Progenitor cell of endocrine pancreas (in vitro differentiated cells): ENCODE data around the gene ACTN2. TPM values are rescaled to one million over a fixed set of nuclear protein-coding genes. Genes with fewer than 3 reads are reported as not detected.

ENCODE experiments used
- DNase-seq: peaks from one replicate; pipeline ENCODE4 v3.0.0; 2021; ENCODE audit warnings: low spot score; ENCODE audit not compliant: unreplicated experiment
- H3K27ac Mint-ChIP-seq: 2 replicates; pipeline ENCODE4 v1.8.0; 2021; ENCODE audit warnings: mild to moderate bottlenecking, moderate library complexity, mixed read lengths
- H3K27me3 Mint-ChIP-seq: 2 replicates; pipeline ENCODE4 v1.8.0; 2021; ENCODE audit warnings: mixed read lengths
- H3K36me3 Mint-ChIP-seq: 2 replicates; pipeline ENCODE4 v1.8.0; 2022; ENCODE audit warnings: mixed read lengths; ENCODE audit not compliant: insufficient read depth
- H3K4me1 Mint-ChIP-seq: 2 replicates; pipeline ENCODE4 v1.8.0; 2021; ENCODE audit warnings: low read depth, mixed read lengths
- H3K4me3 Mint-ChIP-seq: 2 replicates; pipeline ENCODE4 v1.8.0; 2021; ENCODE audit warnings: low read depth, mild to moderate bottlenecking, moderate library complexity, mixed read lengths
- H3K9me3 Mint-ChIP-seq: 2 replicates; pipeline ENCODE4 v1.8.0; 2021; ENCODE audit warnings: low read depth, mixed read lengths
- long read RNA-seq: library from polyadenylated mRNA; unstranded; transcript quantifications from one replicate; pipeline ENCODE4 v2.0.0, GENCODE V29; 2020
- total RNA-seq: library from RNA; stranded (reverse); gene quantifications from 2 replicates; pipeline ENCODE4 v1.2.1, GENCODE V29; 2021
- TF ChIP-seq, protein P1 (sequence below): fragments of 200-600 bp; sonication (generic); IDR thresholded peaks from one replicate; pipeline ENCODE4 v1.5.0; 2021; ENCODE audit warnings: antibody characterized with exemption, mild to moderate bottlenecking; ENCODE audit not compliant: unreplicated experiment

The ACTN2 gene
- 0.10 TPM in 1 of 2 replicates, not detected in the other for total RNA-seq
- long read RNA-seq: 0 reads

DNA sequence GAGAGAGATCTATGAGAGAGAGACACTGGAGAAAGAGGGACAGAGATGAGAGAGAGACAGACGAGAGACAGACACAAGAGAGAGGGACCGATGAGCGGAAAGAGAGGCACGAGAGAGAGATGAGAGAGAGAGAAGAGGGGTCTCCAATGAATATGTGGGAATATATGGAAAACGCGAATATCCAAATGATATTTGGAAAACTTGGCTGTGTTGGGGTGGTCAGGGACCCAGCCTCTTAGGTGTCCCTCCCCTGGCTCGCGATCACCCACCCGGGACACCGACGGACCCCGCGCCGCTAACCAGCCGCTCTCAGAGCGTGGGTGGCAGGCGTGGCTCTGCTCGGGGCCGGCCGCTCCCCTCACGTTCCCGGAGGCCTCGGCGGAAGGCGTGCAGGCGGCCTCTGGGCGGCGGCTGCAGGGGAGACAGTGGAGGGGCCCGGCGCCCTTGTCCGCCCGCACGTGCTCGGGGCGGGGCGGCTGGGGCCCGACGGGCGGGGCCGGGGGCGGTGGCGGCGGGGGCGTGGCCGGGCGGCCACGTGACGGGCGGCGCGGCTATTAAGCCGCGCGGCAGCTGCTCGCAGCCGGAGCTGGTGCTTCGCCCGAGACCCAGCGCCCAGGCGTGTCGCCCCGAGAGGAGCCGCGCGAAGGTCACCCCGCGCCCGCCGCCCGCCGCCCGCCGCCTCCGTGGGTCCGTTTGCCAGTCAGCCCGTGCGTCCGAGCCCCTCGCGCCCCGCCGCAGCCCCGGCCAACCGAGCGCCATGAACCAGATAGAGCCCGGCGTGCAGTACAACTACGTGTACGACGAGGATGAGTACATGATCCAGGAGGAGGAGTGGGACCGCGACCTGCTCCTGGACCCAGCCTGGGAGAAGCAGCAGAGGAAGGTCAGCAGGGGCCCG lies at the start of gene ACTN2:
ACTN2 (plus strand) TSS at position 583 of the 898 bp plus-strand sequence; CDS start at position 758, 175 bp downstream.
- Mint-ChIP-seq H3K4me1 (no peaks in the 10 kb centered on the region), H3K36me3 (peaks cover 4% of the 10 kb centered on the region)
- TF ChIP-seq, protein P1, sequence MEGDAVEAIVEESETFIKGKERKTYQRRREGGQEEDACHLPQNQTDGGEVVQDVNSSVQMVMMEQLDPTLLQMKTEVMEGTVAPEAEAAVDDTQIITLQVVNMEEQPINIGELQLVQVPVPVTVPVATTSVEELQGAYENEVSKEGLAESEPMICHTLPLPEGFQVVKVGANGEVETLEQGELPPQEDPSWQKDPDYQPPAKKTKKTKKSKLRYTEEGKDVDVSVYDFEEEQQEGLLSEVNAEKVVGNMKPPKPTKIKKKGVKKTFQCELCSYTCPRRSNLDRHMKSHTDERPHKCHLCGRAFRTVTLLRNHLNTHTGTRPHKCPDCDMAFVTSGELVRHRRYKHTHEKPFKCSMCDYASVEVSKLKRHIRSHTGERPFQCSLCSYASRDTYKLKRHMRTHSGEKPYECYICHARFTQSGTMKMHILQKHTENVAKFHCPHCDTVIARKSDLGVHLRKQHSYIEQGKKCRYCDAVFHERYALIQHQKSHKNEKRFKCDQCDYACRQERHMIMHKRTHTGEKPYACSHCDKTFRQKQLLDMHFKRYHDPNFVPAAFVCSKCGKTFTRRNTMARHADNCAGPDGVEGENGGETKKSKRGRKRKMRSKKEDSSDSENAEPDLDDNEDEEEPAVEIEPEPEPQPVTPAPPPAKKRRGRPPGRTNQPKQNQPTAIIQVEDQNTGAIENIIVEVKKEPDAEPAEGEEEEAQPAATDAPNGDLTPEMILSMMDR: no peak

DNA sequence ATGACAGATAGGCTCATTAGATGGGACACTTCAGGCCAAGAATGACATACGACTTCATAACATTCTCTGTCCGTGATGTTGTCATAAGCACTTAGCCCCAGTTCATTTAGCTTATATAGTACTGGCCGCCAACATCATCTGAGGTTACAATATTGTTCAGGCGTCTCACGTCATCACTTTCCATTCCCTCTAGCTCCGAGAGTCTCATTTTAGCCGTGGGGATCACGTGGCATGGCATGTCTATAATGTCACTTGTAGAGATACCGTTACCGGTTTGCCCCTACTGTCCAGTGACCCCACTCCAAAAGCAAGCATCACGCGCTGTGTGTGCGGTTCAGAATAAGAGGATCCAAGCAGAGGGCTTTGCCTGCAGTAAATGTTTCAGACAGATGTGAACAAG lies 47.4 kb upstream of the ACTN2 start:
- H3K4me1 Mint-ChIP-seq: no peaks in the 10 kb centered on the region
- TF ChIP-seq, protein P1: no peak
- no peaks in the 10 kb centered on the region for H3K9me3 Mint-ChIP-seq
- no peak overlapping the region for H3K27ac Mint-ChIP-seq
- no peak for DNase-seq
- no peaks in the 10 kb centered on the region for H3K36me3 Mint-ChIP-seq
- H3K4me3 Mint-ChIP-seq: no peak overlapping the region
- H3K27me3 Mint-ChIP-seq: peaks cover 40% of the 10 kb centered on the region

More for the DNA sequence above, at the start of gene ACTN2:
- H3K4me3 Mint-ChIP-seq: peak within 1 kb of the TSS; percentile 43
- DNase-seq: peak; percentile 39
- peak within 1 kb of the TSS; percentile 69 for H3K27ac Mint-ChIP-seq
- peaks cover 7% of the 10 kb centered on the region for H3K9me3 Mint-ChIP-seq
- H3K27me3 Mint-ChIP-seq: peaks cover 81% of the 10 kb centered on the region

DNA sequence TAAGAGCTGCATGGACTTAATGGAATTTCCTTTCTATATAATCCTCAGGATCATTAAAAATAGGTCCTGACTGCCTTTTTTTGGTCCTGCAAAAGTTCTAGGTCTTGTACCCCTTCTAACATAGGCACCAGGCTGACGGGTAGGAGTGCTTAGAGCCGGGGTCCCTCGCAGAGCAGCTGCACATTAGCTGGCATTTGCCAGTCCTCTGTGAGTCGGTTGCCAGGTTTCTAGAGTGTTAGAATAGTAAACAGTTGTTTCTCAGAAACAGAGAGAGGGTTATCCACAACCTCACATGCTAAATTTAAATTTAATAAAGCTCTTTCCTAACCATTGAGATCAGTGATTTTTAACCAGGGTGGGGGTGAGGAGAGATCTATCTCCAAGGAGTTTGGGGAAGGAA lies 46.6 kb upstream of the ACTN2 start:
- Mint-ChIP-seq H3K27ac (no peak overlapping the region), H3K9me3 (no peaks in the 10 kb centered on the region), H3K4me3 (no peak overlapping the region), H3K27me3 (peaks cover 35% of the 10 kb centered on the region), H3K36me3 (no peaks in the 10 kb centered on the region), H3K4me1 (no peaks in the 10 kb centered on the region)
- DNase-seq: no peak
- TF ChIP-seq, protein P1: no peak

DNA sequence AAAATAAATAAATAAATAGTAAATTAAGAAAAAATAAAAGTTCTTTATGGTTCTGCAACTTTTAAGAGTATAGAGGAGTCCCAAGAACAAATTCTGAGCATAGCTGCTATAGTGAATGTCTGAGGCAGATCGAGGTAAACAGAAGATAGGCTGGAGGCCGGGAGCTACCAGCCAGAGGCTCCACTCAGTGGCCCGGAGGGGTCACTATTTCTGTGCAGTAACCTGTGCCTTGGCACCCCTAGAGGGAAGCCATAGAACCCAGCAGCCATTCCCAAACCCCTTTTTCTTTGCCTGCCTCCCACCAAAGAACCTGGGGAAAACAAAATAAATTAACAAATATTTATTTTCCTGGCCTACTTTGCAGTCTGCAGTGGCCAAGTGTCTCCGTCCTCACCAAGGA lies 43.5 kb upstream of the ACTN2 start:
- TF ChIP-seq, protein P1: no peak
- Mint-ChIP-seq H3K4me3 (no peak overlapping the region), H3K36me3 (no peaks in the 10 kb centered on the region), H3K27me3 (peaks cover 25% of the 10 kb centered on the region), H3K27ac (no peak overlapping the region), H3K9me3 (no peaks in the 10 kb centered on the region), H3K4me1 (no peaks in the 10 kb centered on the region)
- no peak for DNase-seq

DNA sequence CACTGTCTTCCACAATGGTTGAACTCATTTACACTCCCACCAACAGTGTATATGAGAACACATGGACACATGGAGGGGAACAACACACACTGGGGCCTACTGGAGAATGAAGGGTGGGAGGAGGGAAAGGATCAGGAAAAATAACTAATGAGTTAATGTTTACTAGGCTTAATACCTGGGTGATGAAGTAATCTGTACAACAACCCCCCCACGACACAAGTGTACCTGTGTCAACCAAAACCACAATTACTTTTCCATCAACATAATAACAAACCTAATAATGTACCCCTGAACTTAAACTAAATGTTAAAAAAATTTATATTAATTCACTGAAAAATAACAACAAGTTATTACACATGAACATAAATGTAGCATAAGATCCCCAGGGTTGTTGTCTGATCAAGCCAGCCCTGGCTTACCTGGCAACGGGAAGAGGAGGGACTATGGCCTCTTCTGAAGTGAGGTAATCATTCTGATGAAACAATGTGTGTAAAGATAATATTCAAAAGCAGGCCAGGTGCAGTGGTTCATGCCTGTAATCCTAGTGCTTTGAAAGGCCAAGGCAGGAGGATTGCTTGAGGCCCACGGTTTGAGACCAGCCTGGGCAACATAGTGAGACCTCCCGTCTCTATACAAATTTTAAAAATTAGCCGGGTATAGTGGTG lies 41.2 kb upstream of the ACTN2 start:
- TF ChIP-seq, protein P1: no peak
- Mint-ChIP-seq H3K9me3 (no peaks in the 10 kb centered on the region), H3K4me3 (no peak overlapping the region), H3K4me1 (no peaks in the 10 kb centered on the region), H3K27me3 (peaks cover 8% of the 10 kb centered on the region), H3K27ac (no peak overlapping the region), H3K36me3 (no peaks in the 10 kb centered on the region)
- no peak for DNase-seq
